WTC11 (cell line): ENCODE data around the gene NOP56. TPM values are rescaled to one million over a fixed set of nuclear protein-coding genes. Genes with fewer than 3 reads are reported as not detected.

Experiments
- AR ChIP-seq: fragments of 250-450 bp; sonication (Bioruptor Pico); IDR thresholded peaks from 2 replicates; pipeline ENCODE4 v1.9.0; 2021; ENCODE audit warnings: mild to moderate bottlenecking
- ATF1 ChIP-seq: sonication (generic); formaldehyde crosslinking; IDR thresholded peaks from 2 replicates; pipeline ENCODE4 v1.8.1; 2023; ENCODE audit warnings: mild to moderate bottlenecking, moderate library complexity, missing genetic modification reagents
- ATF2 ChIP-seq: sonication (generic); formaldehyde crosslinking; IDR thresholded peaks from 2 replicates; pipeline ENCODE4 v1.8.1; 2022; ENCODE audit warnings: low read depth, missing genetic modification reagents, borderline replicate concordance
- CTCF ChIP-seq: fragments of 200-600 bp; IDR thresholded peaks from 2 replicates; pipeline ENCODE4 v1.8.0; 2022; ENCODE audit warnings: antibody characterized with exemption
- EMX1 ChIP-seq: fragments of 250-450 bp; sonication (Bioruptor Pico); IDR thresholded peaks from 2 replicates; pipeline ENCODE4 v1.8.0; 2021; ENCODE audit warnings: mild to moderate bottlenecking
- IRF1 ChIP-seq: sonication (generic); formaldehyde crosslinking; IDR thresholded peaks from 2 replicates; pipeline ENCODE4 v1.8.0; 2023; ENCODE audit warnings: missing genetic modification reagents
- IRF2 ChIP-seq: sonication (generic); formaldehyde crosslinking; IDR thresholded peaks from 2 replicates; pipeline ENCODE4 v1.8.0; 2022; ENCODE audit warnings: low read depth, missing genetic modification reagents, borderline replicate concordance
- MXD4 ChIP-seq: fragments of 250-450 bp; sonication (Bioruptor Pico); IDR thresholded peaks from 2 replicates; pipeline ENCODE4 v1.8.0; 2021; ENCODE audit warnings: mild to moderate bottlenecking, moderate library complexity, borderline replicate concordance
- OVOL2 ChIP-seq: fragments of 250-450 bp; sonication (Bioruptor Pico); IDR thresholded peaks from 2 replicates; pipeline ENCODE4 v1.9.0; 2021; ENCODE audit warnings: mild to moderate bottlenecking, borderline replicate concordance
- SMAD3 ChIP-seq: sonication (generic); formaldehyde crosslinking; IDR thresholded peaks from 2 replicates; pipeline ENCODE4 v1.8.0; 2022; ENCODE audit warnings: missing genetic modification reagents, mild to moderate bottlenecking, borderline replicate concordance
- SMAD4 ChIP-seq: sonication (generic); formaldehyde crosslinking; IDR thresholded peaks from 2 replicates; pipeline ENCODE4 v1.8.0; 2022; ENCODE audit warnings: mild to moderate bottlenecking, missing genetic modification reagents
- SOX15 ChIP-seq: fragments of 250-450 bp; sonication (Bioruptor Pico); IDR thresholded peaks from 2 replicates; pipeline ENCODE4 v1.9.0; 2021; ENCODE audit warnings: mild to moderate bottlenecking
- TCF7 ChIP-seq: sonication (generic); formaldehyde crosslinking; IDR thresholded peaks from 2 replicates; pipeline ENCODE4 v1.8.0; 2022; ENCODE audit warnings: mild to moderate bottlenecking, low read depth, missing genetic modification reagents, moderate library complexity
- TEAD4 ChIP-seq: sonication (generic); formaldehyde crosslinking; IDR thresholded peaks from 2 replicates; pipeline ENCODE4 v1.8.0; 2022; ENCODE audit warnings: mild to moderate bottlenecking, missing genetic modification reagents
- USF2 ChIP-seq: sonication (generic); formaldehyde crosslinking; IDR thresholded peaks from 2 replicates; pipeline ENCODE4 v1.8.1; 2023; ENCODE audit warnings: mild to moderate bottlenecking, missing genetic modification reagents, moderate library complexity
- ZNF138 ChIP-seq: sonication (generic); formaldehyde crosslinking; conservative IDR thresholded peaks from 2 replicates; pipeline ENCODE4 v1.8.1; 2022; ENCODE audit warnings: mild to moderate bottlenecking, moderate library complexity, missing genetic modification reagents
- ZNF671 ChIP-seq: fragments of 250-450 bp; sonication (Bioruptor Pico); IDR thresholded peaks from 2 replicates; pipeline ENCODE4 v1.8.0; 2021; ENCODE audit warnings: mild to moderate bottlenecking
- total RNA-seq: library from RNA; stranded (reverse); gene quantifications from 3 replicates; pipeline ENCODE4 v1.2.3, GENCODE V29; 2021
- TF ChIP-seq, protein P1 (sequence below): sonication (generic); formaldehyde crosslinking; conservative IDR thresholded peaks from 2 replicates; pipeline ENCODE4 v1.8.1; 2022; ENCODE audit warnings: mild to moderate bottlenecking, missing genetic modification reagents
- TF ChIP-seq, protein P2 (sequence below): sonication (generic); formaldehyde crosslinking; IDR thresholded peaks from 2 replicates; pipeline ENCODE4 v1.8.0; 2023; ENCODE audit warnings: missing genetic modification reagents, mild to moderate bottlenecking, borderline replicate concordance
- TF ChIP-seq, protein P3 (sequence below): sonication (generic); formaldehyde crosslinking; IDR thresholded peaks from 2 replicates; pipeline ENCODE4 v1.8.0; 2023; ENCODE audit warnings: mild to moderate bottlenecking, missing genetic modification reagents
- TF ChIP-seq, protein P4 (sequence below): sonication (generic); formaldehyde crosslinking; IDR thresholded peaks from 2 replicates; pipeline ENCODE4 v1.8.1; 2022; ENCODE audit warnings: mild to moderate bottlenecking, moderate library complexity, missing genetic modification reagents

NOP56 gene
- total RNA-seq, 1 experiment from 2014 or later, result 634 TPM

GRCh38 chr20:2658414-2659354, 6.3 kb downstream of the NOP56 start (continued):
- TF ChIP-seq ATF2 (CRISPR knock-in tag) (no peak), EMX1 (peak; percentile 97; the same call in 1 of the 2 replicates), TEAD4 (no peak), USF2 (CRISPR knock-in tag) (peak; percentile 13; the same call in 1 of the 2 replicates), TCF7 (CRISPR knock-in tag) (no peak), ZNF138 (CRISPR knock-in tag) (no peak), CTCF (no peak), IRF1 (CRISPR knock-in tag) (no peak), MXD4 (CRISPR knock-in tag) (no peak), IRF2 (CRISPR knock-in tag) (no peak), SMAD4 (CRISPR knock-in tag) (0 out of 2 replicates have a peak, but pooled peaks have one; percentile 26), ZNF671 (CRISPR knock-in tag) (peak; percentile 91), SMAD3 (CRISPR knock-in tag) (0 out of 2 replicates have a peak, but pooled peaks have one; percentile 15), AR (CRISPR knock-in tag) (peak; percentile 95), ATF1 (CRISPR knock-in tag) (no peak), SOX15 (CRISPR knock-in tag) (no peak), OVOL2 (no peak)
- TF ChIP-seq, protein P1, sequence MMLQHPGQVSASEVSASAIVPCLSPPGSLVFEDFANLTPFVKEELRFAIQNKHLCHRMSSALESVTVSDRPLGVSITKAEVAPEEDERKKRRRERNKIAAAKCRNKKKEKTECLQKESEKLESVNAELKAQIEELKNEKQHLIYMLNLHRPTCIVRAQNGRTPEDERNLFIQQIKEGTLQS, result 0 out of 2 replicates have a peak, but pooled peaks have one; percentile 55
- TF ChIP-seq, protein P2, sequence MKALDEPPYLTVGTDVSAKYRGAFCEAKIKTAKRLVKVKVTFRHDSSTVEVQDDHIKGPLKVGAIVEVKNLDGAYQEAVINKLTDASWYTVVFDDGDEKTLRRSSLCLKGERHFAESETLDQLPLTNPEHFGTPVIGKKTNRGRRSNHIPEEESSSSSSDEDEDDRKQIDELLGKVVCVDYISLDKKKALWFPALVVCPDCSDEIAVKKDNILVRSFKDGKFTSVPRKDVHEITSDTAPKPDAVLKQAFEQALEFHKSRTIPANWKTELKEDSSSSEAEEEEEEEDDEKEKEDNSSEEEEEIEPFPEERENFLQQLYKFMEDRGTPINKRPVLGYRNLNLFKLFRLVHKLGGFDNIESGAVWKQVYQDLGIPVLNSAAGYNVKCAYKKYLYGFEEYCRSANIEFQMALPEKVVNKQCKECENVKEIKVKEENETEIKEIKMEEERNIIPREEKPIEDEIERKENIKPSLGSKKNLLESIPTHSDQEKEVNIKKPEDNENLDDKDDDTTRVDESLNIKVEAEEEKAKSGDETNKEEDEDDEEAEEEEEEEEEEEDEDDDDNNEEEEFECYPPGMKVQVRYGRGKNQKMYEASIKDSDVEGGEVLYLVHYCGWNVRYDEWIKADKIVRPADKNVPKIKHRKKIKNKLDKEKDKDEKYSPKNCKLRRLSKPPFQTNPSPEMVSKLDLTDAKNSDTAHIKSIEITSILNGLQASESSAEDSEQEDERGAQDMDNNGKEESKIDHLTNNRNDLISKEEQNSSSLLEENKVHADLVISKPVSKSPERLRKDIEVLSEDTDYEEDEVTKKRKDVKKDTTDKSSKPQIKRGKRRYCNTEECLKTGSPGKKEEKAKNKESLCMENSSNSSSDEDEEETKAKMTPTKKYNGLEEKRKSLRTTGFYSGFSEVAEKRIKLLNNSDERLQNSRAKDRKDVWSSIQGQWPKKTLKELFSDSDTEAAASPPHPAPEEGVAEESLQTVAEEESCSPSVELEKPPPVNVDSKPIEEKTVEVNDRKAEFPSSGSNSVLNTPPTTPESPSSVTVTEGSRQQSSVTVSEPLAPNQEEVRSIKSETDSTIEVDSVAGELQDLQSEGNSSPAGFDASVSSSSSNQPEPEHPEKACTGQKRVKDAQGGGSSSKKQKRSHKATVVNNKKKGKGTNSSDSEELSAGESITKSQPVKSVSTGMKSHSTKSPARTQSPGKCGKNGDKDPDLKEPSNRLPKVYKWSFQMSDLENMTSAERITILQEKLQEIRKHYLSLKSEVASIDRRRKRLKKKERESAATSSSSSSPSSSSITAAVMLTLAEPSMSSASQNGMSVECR, result no peak
- TF ChIP-seq, protein P3, sequence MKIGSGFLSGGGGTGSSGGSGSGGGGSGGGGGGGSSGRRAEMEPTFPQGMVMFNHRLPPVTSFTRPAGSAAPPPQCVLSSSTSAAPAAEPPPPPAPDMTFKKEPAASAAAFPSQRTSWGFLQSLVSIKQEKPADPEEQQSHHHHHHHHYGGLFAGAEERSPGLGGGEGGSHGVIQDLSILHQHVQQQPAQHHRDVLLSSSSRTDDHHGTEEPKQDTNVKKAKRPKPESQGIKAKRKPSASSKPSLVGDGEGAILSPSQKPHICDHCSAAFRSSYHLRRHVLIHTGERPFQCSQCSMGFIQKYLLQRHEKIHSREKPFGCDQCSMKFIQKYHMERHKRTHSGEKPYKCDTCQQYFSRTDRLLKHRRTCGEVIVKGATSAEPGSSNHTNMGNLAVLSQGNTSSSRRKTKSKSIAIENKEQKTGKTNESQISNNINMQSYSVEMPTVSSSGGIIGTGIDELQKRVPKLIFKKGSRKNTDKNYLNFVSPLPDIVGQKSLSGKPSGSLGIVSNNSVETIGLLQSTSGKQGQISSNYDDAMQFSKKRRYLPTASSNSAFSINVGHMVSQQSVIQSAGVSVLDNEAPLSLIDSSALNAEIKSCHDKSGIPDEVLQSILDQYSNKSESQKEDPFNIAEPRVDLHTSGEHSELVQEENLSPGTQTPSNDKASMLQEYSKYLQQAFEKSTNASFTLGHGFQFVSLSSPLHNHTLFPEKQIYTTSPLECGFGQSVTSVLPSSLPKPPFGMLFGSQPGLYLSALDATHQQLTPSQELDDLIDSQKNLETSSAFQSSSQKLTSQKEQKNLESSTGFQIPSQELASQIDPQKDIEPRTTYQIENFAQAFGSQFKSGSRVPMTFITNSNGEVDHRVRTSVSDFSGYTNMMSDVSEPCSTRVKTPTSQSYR, result no peak
- TF ChIP-seq, protein P4, sequence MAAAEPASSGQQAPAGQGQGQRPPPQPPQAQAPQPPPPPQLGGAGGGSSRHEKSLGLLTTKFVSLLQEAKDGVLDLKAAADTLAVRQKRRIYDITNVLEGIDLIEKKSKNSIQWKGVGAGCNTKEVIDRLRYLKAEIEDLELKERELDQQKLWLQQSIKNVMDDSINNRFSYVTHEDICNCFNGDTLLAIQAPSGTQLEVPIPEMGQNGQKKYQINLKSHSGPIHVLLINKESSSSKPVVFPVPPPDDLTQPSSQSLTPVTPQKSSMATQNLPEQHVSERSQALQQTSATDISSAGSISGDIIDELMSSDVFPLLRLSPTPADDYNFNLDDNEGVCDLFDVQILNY, result no peak
